HEK293 (cell line): Measurements from ENCODE around the gene RNF31.

Source experiments
- CTCF ChIA-PET: fragments of 350-600 bp; formaldehyde crosslinking; extraction: SDS; loops from one replicate; lab custom pipeline; 2021; ENCODE audit warnings: antibody characterized with exemption; lab: Yijun Ruan, JAX
- POLR2A ChIA-PET: fragments of 300-600 bp; formaldehyde crosslinking; extraction: SDS; loops from one replicate; lab custom pipeline; 2020; ENCODE audit warnings: antibody characterized with exemption, inconsistent platforms; lab: Yijun Ruan, JAX
- H3K27ac ChIP-seq: fragments of 200-500 bp; sonication (Bioruptor generic); 2 replicates; pipeline ENCODE4 v1.5.1; 2014; ENCODE audit warnings: low read depth, low read length, control low read depth, inconsistent platforms; ENCODE audit errors: extremely low read depth
- H3K36me3 ChIP-seq, 2 experiments: fragments of 200-500 bp in 1 of 2; sonication (Bioruptor generic) in 1 of 2; 1 replicate in 1 of 2; 2 replicates in 1 of 2; pipeline ENCODE4 v1.5.1; 2014 to 2017; ENCODE audit warnings: inconsistent platforms in 2 of 2, low read length in 2 of 2; ENCODE audit not compliant: control insufficient read depth in 2 of 2, insufficient read depth in 1 of 2
- H3K4me1 ChIP-seq: fragments of 200-500 bp; sonication (Bioruptor generic); 2 replicates; pipeline ENCODE4 v1.5.1; 2014; ENCODE audit warnings: mild to moderate bottlenecking, low read length, inconsistent platforms; ENCODE audit not compliant: control insufficient read depth, insufficient read depth
- H3K4me3 ChIP-seq: 2 replicates; pipeline ENCODE4 v1.5.1; 2011; ENCODE audit warnings: low read depth, mild to moderate bottlenecking, control low read depth, low read length, moderate library complexity
- H3K9me3 ChIP-seq: fragments of 200-500 bp; sonication (Bioruptor generic); 2 replicates; pipeline ENCODE4 v1.5.1; 2014; ENCODE audit warnings: low read depth, low read length, inconsistent platforms; ENCODE audit not compliant: control insufficient read depth, insufficient read depth
- KLF1 ChIP-seq: fragments of 450-650 bp; formaldehyde crosslinking; IDR thresholded peaks from 2 replicates; pipeline ENCODE4 v1.5.1; 2016; ENCODE audit warnings: missing biosample characterization, missing genetic modification characterization
- KLF10 ChIP-seq: fragments of 450-650 bp; IDR thresholded peaks from 2 replicates; pipeline ENCODE4 v1.5.1; 2018; ENCODE audit warnings: missing biosample characterization, mild to moderate bottlenecking, missing genetic modification characterization
- KLF16 ChIP-seq: fragments of 450-650 bp; formaldehyde crosslinking; IDR thresholded peaks from 2 replicates; pipeline ENCODE4 v1.5.1; 2017; ENCODE audit warnings: missing biosample characterization, missing genetic modification characterization
- SCRT1 ChIP-seq: fragments of 450-650 bp; formaldehyde crosslinking; IDR thresholded peaks from 2 replicates; pipeline ENCODE4 v1.5.1; 2016; ENCODE audit warnings: missing biosample characterization, missing genetic modification characterization, borderline replicate concordance
- SCRT2 ChIP-seq: fragments of 450-650 bp; formaldehyde crosslinking; IDR thresholded peaks from 2 replicates; pipeline ENCODE4 v1.5.1; 2016; ENCODE audit warnings: missing biosample characterization, missing genetic modification characterization
- ZBTB1 ChIP-seq: fragments of 450-650 bp; formaldehyde crosslinking; IDR thresholded peaks from 2 replicates; pipeline ENCODE4 v1.5.1; 2016; ENCODE audit warnings: missing biosample characterization, missing genetic modification characterization
- ZBTB7A ChIP-seq: fragments of 450-650 bp; formaldehyde crosslinking; IDR thresholded peaks from 2 replicates; pipeline ENCODE4 v1.5.1; 2016; ENCODE audit warnings: low read depth, missing biosample characterization, missing genetic modification characterization
- ZEB2 ChIP-seq: fragments of 450-650 bp; formaldehyde crosslinking; IDR thresholded peaks from 2 replicates; pipeline ENCODE4 v1.5.1; 2016; ENCODE audit warnings: missing biosample characterization, missing genetic modification characterization
- ZFP69B ChIP-seq: fragments of 450-650 bp; formaldehyde crosslinking; IDR thresholded peaks from 2 replicates; pipeline ENCODE4 v1.5.1; 2016; ENCODE audit warnings: missing biosample characterization, missing genetic modification characterization
- ZNF184 ChIP-seq: fragments of 450-650 bp; IDR thresholded peaks from 2 replicates; pipeline ENCODE4 v1.5.1; 2018; ENCODE audit warnings: missing biosample characterization, mild to moderate bottlenecking, missing genetic modification characterization
- ZNF335 ChIP-seq: fragments of 450-650 bp; formaldehyde crosslinking; conservative IDR thresholded peaks from 2 replicates; pipeline ENCODE4 v1.5.1; 2016; ENCODE audit warnings: missing biosample characterization, missing genetic modification characterization
- ZNF341 ChIP-seq: fragments of 450-650 bp; formaldehyde crosslinking; IDR thresholded peaks from 2 replicates; pipeline ENCODE4; 2016; ENCODE audit warnings: low read depth, missing biosample characterization, missing genetic modification characterization
- ZNF561 ChIP-seq: fragments of 450-650 bp; IDR thresholded peaks from 2 replicates; pipeline ENCODE4 v1.5.1; 2018; ENCODE audit warnings: missing biosample characterization, missing genetic modification characterization, borderline replicate concordance
- ZNF624 ChIP-seq: fragments of 450-650 bp; formaldehyde crosslinking; IDR thresholded peaks from 2 replicates; pipeline ENCODE4 v1.5.1; 2017; ENCODE audit warnings: missing biosample characterization, missing genetic modification characterization
- TF ChIP-seq, protein P1 (sequence below): fragments of 450-650 bp; formaldehyde crosslinking; IDR thresholded peaks from 2 replicates; pipeline ENCODE4 v1.5.1; 2017; ENCODE audit warnings: missing biosample characterization, missing genetic modification characterization
- TF ChIP-seq, protein P2 (sequence below): fragments of 450-650 bp; formaldehyde crosslinking; IDR thresholded peaks from 2 replicates; pipeline ENCODE4 v1.5.1; 2016; ENCODE audit warnings: missing biosample characterization, missing genetic modification characterization
- TF ChIP-seq, protein P3 (sequence below): fragments of 450-650 bp; formaldehyde crosslinking; IDR thresholded peaks from 2 replicates; pipeline ENCODE4 v1.5.1; 2016; ENCODE audit warnings: missing biosample characterization, missing genetic modification characterization
- TF ChIP-seq, protein P4 (sequence below): fragments of 450-650 bp; formaldehyde crosslinking; IDR thresholded peaks from 2 replicates; pipeline ENCODE4 v1.5.1; 2016; ENCODE audit warnings: missing biosample characterization, missing genetic modification characterization
- TF ChIP-seq, protein P5 (sequence below): fragments of 450-650 bp; formaldehyde crosslinking; IDR thresholded peaks from 2 replicates; pipeline ENCODE4 v1.5.1; 2016; ENCODE audit warnings: missing biosample characterization, missing genetic modification characterization
- TF ChIP-seq, protein P6 (sequence below): fragments of 450-650 bp; formaldehyde crosslinking; IDR thresholded peaks from 2 replicates; pipeline ENCODE4 v1.5.1; 2016; ENCODE audit warnings: missing biosample characterization, missing genetic modification characterization

The RNF31 gene

DNA sequence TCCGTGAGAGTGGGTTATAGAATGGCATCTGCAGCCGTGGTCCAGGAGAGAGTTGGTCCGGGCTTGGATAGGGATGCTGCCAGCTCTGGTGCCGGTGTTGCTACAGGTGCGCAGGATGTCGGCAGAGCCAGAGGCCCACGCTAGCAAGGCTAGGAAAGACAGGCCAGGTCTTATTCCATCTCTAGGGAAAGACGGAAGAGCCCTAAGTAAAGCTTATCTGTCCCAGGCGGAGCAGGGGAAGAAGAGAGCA, 11.8 kb upstream of the RNF31 start (continued):
- TF ChIP-seq SCRT1 (tag by site-specific recombination) (peak; percentile 94), ZEB2 (tag by site-specific recombination) (no peak)
- TF ChIP-seq, all 188 proteins: peak for 8

DNA sequence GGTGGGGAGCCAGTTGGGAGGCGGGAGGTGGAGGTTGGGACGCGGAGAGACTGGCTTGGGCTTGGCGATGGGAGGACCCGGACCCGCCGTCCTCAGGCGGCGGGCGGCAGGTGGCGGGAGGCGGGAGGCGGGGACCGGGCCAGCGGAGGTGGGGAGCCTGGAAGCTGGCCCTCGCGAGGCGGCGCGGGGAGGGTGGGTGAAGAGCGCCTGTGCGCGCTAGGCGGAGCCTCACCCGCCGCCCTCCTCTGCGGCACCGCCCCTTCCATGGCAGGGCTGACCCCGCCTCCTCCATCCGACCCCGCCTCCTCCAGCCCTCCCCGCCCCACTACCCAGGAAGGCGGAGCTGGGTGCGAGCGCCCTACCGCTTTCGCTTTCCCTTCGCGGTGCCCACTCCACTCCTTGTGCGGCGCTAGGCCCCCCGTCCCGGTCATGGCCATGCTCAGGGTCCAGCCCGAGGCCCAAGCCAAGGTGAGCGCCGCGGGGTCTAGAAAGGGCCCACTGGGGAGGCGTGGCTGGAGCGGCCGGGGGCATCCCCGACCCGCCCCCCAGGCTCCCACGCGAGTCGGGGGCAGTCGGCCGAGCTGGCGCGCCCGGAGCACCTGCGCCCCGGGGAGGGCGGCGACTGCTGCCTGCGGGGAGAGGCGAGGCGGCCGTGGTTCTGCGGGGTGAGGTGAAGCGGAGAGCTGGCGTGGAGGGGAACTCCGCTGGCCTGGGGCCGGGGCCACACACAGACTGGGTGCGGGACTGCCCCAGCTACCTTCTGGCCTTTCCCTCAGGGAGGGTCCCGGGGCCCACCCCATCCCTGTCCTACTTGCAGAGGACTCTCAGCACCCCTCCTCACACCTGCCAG, 11.2 kb upstream of the RNF31 start, which contains the start of gene PSME1:
TSS of gene PSME1 (plus strand) at position 361 of the 850 bp plus-strand sequence. CDS start at position 430, 69 bp downstream.
- H3K9me3 ChIP-seq: no peaks in the 10 kb centered on the region
- ChIA-PET POLR2A (interaction anchor here (0.6 to 7.3 kb wide), 24 partner anchors 9 to 1253 kb away, joined by 3 to 163 read pairs (median 4); partner anchors contain the start of genes CIDEB, DCAF11, IPO4 and IRF9), CTCF (interaction anchor here (0.6 to 1.0 kb wide), 3 partner anchors 21 to 43 kb away, joined by 3 to 6 read pairs (median 3); partner anchors contain the start of genes DCAF11, IRF9 and NRL)
- peaks cover 4% of the 10 kb centered on the region; the same call in 1 of the 2 replicates for H3K4me1 ChIP-seq
- peak within 1 kb of the TSS; percentile 90 for H3K27ac ChIP-seq
- H3K4me3 ChIP-seq: peak within 1 kb of the TSS; percentile 92
- peaks cover 11 to 27% of the 10 kb centered on the region in 2 experiments for H3K36me3 ChIP-seq
- peak; percentile 76 for TF ChIP-seq SCRT2 (tag by site-specific recombination)
- TF ChIP-seq, protein P1, sequence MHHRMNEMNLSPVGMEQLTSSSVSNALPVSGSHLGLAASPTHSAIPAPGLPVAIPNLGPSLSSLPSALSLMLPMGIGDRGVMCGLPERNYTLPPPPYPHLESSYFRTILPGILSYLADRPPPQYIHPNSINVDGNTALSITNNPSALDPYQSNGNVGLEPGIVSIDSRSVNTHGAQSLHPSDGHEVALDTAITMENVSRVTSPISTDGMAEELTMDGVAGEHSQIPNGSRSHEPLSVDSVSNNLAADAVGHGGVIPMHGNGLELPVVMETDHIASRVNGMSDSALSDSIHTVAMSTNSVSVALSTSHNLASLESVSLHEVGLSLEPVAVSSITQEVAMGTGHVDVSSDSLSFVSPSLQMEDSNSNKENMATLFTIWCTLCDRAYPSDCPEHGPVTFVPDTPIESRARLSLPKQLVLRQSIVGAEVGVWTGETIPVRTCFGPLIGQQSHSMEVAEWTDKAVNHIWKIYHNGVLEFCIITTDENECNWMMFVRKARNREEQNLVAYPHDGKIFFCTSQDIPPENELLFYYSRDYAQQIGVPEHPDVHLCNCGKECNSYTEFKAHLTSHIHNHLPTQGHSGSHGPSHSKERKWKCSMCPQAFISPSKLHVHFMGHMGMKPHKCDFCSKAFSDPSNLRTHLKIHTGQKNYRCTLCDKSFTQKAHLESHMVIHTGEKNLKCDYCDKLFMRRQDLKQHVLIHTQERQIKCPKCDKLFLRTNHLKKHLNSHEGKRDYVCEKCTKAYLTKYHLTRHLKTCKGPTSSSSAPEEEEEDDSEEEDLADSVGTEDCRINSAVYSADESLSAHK (tag by site-specific recombination): peak; percentile 56; the same call in 1 of the 2 replicates
- TF ChIP-seq, protein P2, sequence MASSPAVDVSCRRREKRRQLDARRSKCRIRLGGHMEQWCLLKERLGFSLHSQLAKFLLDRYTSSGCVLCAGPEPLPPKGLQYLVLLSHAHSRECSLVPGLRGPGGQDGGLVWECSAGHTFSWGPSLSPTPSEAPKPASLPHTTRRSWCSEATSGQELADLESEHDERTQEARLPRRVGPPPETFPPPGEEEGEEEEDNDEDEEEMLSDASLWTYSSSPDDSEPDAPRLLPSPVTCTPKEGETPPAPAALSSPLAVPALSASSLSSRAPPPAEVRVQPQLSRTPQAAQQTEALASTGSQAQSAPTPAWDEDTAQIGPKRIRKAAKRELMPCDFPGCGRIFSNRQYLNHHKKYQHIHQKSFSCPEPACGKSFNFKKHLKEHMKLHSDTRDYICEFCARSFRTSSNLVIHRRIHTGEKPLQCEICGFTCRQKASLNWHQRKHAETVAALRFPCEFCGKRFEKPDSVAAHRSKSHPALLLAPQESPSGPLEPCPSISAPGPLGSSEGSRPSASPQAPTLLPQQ (tag by site-specific recombination): peak; percentile 65; the same call in 1 of the 2 replicates
- 0 out of 2 replicates have a peak, but pooled peaks have one; percentile 14 for TF ChIP-seq ZBTB7A (tag by site-specific recombination)
- TF ChIP-seq KLF10 (tag by site-specific recombination): peak; percentile 89
- TF ChIP-seq ZNF561: peak; percentile 15; the same call in 1 of the 2 replicates
- TF ChIP-seq ZFP69B (tag by site-specific recombination): peak; percentile 18; the same call in 1 of the 2 replicates
- peak; percentile 96 for TF ChIP-seq ZNF341 (tag by site-specific recombination)
- TF ChIP-seq, protein P3, sequence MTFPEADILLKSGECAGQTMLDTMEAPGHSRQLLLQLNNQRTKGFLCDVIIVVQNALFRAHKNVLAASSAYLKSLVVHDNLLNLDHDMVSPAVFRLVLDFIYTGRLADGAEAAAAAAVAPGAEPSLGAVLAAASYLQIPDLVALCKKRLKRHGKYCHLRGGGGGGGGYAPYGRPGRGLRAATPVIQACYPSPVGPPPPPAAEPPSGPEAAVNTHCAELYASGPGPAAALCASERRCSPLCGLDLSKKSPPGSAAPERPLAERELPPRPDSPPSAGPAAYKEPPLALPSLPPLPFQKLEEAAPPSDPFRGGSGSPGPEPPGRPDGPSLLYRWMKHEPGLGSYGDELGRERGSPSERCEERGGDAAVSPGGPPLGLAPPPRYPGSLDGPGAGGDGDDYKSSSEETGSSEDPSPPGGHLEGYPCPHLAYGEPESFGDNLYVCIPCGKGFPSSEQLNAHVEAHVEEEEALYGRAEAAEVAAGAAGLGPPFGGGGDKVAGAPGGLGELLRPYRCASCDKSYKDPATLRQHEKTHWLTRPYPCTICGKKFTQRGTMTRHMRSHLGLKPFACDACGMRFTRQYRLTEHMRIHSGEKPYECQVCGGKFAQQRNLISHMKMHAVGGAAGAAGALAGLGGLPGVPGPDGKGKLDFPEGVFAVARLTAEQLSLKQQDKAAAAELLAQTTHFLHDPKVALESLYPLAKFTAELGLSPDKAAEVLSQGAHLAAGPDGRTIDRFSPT (tag by site-specific recombination): peak; percentile 65; the same call in 1 of the 2 replicates
- TF ChIP-seq, protein P4, sequence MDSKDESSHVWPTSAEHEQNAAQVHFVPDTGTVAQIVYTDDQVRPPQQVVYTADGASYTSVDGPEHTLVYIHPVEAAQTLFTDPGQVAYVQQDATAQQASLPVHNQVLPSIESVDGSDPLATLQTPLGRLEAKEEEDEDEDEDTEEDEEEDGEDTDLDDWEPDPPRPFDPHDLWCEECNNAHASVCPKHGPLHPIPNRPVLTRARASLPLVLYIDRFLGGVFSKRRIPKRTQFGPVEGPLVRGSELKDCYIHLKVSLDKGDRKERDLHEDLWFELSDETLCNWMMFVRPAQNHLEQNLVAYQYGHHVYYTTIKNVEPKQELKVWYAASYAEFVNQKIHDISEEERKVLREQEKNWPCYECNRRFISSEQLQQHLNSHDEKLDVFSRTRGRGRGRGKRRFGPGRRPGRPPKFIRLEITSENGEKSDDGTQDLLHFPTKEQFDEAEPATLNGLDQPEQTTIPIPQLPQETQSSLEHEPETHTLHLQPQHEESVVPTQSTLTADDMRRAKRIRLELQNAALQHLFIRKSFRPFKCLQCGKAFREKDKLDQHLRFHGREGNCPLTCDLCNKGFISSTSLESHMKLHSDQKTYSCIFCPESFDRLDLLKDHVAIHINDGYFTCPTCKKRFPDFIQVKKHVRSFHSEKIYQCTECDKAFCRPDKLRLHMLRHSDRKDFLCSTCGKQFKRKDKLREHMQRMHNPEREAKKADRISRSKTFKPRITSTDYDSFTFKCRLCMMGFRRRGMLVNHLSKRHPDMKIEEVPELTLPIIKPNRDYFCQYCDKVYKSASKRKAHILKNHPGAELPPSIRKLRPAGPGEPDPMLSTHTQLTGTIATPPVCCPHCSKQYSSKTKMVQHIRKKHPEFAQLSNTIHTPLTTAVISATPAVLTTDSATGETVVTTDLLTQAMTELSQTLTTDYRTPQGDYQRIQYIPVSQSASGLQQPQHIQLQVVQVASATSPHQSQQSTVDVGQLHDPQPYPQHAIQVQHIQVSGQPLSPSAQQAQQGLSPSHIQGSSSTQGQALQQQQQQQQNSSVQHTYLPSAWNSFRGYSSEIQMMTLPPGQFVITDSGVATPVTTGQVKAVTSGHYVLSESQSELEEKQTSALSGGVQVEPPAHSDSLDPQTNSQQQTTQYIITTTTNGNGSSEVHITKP (tag by site-specific recombination): peak; percentile 57
- TF ChIP-seq, protein P5, sequence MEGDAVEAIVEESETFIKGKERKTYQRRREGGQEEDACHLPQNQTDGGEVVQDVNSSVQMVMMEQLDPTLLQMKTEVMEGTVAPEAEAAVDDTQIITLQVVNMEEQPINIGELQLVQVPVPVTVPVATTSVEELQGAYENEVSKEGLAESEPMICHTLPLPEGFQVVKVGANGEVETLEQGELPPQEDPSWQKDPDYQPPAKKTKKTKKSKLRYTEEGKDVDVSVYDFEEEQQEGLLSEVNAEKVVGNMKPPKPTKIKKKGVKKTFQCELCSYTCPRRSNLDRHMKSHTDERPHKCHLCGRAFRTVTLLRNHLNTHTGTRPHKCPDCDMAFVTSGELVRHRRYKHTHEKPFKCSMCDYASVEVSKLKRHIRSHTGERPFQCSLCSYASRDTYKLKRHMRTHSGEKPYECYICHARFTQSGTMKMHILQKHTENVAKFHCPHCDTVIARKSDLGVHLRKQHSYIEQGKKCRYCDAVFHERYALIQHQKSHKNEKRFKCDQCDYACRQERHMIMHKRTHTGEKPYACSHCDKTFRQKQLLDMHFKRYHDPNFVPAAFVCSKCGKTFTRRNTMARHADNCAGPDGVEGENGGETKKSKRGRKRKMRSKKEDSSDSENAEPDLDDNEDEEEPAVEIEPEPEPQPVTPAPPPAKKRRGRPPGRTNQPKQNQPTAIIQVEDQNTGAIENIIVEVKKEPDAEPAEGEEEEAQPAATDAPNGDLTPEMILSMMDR (tag by site-specific recombination): peak; percentile 8; the same call in 1 of the 2 replicates
- TF ChIP-seq ZNF624 (tag by site-specific recombination): no peak
- TF ChIP-seq, protein P6, sequence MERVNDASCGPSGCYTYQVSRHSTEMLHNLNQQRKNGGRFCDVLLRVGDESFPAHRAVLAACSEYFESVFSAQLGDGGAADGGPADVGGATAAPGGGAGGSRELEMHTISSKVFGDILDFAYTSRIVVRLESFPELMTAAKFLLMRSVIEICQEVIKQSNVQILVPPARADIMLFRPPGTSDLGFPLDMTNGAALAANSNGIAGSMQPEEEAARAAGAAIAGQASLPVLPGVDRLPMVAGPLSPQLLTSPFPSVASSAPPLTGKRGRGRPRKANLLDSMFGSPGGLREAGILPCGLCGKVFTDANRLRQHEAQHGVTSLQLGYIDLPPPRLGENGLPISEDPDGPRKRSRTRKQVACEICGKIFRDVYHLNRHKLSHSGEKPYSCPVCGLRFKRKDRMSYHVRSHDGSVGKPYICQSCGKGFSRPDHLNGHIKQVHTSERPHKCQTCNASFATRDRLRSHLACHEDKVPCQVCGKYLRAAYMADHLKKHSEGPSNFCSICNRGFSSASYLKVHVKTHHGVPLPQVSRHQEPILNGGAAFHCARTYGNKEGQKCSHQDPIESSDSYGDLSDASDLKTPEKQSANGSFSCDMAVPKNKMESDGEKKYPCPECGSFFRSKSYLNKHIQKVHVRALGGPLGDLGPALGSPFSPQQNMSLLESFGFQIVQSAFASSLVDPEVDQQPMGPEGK (tag by site-specific recombination): peak; percentile 87
- no peak for TF ChIP-seq ZNF184 (tag by site-specific recombination)
- TF ChIP-seq KLF1 (tag by site-specific recombination): peak; percentile 76
- peak; percentile 71; the same call in 1 of the 2 replicates for TF ChIP-seq ZNF335
- TF ChIP-seq KLF16 (tag by site-specific recombination): peak; percentile 76
- TF ChIP-seq ZBTB1 (tag by site-specific recombination): 0 out of 2 replicates have a peak, but pooled peaks have one; percentile 7
